Stimulated activated CD8-positive, alpha-beta memory T cell treated with anti-CD3 and anti-CD28 coated beads, Interleukin-15, amount 100 ng/mL, for 24 hours (primary cell): ENCODE data around the gene NDUFA11.
"Not testable (repeated sequence)": the region's sequence is repeated elsewhere in the genome, so short reads cannot be mapped to it uniquely, and the experiment has no call there.

Source experiments
- DNase-seq: peaks from one replicate; pipeline ENCODE4 v3.0.0-alpha.2; 2020; ENCODE audit warnings: low read depth

NDUFA11 gene

DNA sequence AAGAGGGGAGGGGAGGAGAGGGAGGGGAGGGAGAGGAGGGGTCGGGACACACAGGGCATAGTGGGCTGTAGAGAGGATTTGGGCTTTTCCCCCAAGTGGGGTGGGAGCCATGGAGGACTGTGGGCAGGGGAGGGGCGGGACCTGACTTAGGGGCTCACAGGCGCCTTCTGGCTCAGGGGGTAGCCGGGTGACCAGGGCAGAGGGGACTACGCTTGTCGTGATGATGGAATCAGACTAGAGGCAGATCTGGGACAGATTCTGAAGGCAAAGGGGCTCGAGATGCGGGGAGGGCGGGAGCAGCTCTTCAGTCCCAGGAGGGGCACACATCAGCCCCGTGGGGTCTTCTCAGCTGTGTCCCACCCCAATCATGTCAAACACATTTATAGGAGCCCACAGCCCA lies 13.5 kb downstream of the NDUFA11 start:
- no peak for DNase-seq

DNA sequence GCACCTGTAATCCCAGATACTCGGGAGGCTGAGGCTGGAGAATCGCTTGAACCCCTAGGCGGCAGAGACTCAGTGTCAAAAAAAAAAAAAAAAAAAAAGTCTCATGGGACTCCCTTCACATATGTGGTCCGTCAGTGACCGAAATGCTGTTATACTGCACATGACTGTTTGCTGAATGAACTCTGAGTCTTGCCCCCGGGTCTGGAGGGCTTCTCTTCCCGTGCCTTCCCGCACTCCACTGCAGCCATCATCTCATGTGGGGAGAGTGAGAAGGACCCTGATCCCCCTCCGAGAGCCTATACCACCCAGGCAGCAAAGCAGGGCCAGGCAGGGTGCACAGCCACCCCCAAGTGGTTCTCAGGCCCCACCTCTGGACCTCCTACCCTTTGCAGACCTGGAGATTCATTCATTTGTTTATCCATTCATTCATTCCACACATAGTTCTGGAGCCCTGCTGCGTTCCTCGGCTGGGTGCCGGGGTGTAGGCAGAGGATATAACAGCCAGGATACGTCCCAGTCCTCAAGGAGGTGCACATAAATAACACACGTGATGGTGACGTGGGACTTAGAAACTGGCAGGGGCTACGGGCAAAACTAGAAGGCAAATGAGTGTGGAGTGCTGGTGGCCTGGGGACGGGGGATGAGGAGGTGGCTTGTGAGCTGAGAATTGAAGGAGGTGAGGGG lies 14.2 kb downstream of the NDUFA11 start:
- no peak for DNase-seq

DNA sequence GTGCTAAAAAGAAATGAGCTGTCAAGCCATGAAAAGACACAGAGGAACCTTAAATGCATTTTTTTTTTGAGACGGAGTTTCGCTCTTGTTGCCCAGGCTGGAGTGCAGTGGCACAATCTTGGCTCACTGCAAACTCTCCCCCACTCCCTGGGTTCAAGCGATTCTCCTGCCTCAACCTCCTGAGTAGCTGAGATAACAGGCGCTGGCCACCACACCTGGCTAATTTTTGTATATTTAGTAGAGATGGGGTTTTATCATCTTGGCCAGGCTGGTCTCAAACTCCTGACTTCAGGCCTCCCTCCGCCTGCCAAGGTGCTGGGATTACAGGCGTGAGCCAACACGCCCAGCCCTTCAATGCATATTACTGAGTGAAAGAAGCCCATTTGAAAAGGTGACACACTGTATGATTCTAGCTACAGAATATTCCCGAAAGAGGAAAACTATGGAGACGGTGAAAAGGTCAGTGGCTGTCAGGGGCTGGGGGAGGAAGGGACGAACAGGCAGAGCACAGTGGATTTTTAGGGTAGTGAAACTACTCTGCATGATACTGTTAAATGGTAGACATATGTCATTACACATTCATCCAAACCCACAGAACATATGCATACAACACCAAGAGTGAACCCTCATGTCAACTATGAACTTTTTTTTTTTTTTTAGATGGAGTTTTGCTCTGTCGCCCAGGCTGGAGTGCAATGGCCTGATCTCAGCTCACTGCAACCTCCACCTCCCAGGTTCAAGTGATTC lies 19.4 kb downstream of the NDUFA11 start:
- DNase-seq: not testable (repeated sequence)

DNA sequence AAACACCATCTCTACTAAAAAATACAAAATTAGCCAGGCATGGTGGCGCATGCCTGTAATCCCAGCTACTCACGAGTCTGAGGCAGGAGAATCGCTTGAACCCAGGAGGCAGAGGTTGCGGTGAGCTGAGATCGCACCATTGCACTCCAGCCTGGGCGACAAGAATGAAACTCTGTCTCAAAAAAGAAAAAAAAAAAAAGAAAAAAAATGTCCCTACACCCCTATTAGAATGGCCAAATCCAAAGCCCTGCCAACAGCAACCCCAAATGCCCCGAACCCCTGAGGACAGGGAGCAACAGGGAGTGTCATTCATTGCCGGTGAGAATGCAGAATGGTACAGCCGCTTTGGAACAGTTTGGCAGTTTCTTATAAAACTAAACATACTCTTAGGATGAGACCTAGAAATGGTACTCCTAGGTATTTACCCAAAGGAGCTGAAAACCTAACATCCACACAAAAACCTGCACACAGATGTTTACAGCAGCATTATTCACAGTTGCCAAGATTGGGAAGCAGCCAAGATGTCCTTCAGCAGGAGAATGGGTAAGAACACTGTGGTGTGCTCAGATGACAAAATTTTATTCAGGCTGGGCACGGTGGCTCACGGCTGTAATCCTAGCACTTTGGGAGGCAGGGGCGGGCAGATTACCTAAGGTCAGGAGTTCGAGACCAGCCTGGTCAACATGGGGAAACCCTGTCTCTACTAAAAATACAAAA lies 20.3 kb downstream of the NDUFA11 start:
- not testable (repeated sequence) for DNase-seq

DNA sequence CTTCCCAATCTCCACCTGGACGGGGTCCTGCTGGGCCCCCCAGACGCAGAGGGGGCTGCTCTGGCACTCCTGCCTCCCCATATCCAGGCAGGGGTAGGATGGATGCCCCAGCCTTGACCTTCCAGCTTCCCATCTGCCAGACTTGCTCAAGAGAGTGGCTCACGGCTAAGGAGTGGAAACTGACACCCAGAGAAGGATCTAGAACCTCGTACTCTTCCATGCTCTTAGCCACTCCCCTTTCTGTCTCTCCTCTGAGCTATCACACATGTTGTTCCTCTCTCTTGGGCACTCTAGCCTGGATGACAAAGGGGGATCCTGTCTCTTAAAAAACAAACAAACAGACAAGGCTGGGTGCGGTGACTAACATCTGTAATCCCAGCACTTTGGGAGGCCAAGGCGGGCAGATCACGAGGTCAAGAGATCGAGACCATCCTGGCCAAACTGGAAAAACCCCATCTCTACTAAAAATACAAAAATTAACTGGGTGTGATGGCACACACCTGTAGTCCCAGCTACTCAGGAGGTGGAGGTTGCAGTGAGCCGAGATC lies 21.1 kb downstream of the NDUFA11 start:
- DNase-seq: no peak

DNA sequence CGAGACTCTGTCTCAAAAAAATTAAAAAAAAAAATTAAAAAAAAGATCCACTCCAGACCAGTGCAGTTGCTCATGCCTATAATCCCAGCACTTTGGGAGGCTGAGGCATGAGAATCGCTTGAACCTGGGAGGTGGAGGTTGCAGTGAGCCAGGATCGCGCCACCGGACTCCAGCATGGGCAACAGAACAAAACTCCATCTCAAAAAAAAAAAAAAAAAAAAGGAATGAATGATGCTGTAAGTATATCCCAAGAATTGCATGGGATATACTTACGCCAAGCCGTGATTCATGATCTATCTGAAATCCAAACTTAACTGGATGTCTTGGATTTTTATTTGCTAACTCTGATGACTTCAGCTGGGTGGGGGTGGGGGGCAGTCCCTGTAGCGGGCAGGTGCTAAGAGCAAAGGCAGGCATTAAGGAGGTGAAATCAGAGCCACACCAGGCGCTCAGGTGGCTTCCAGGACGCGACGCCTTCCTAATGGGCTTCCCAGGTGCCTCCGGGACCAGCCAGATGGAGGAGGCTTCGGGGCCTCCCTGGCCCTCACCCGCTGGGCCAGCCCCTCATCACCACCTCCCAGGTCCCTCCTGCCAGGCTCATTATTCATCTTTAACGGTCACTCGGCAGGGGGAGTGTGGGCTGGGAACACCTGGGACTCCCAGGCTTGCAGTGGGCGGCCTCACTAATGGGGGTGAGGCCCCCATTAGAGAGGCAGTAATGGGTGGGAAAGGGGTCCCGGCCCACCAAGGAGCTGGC lies 21.9 kb downstream of the NDUFA11 start:
- no peak for DNase-seq

DNA sequence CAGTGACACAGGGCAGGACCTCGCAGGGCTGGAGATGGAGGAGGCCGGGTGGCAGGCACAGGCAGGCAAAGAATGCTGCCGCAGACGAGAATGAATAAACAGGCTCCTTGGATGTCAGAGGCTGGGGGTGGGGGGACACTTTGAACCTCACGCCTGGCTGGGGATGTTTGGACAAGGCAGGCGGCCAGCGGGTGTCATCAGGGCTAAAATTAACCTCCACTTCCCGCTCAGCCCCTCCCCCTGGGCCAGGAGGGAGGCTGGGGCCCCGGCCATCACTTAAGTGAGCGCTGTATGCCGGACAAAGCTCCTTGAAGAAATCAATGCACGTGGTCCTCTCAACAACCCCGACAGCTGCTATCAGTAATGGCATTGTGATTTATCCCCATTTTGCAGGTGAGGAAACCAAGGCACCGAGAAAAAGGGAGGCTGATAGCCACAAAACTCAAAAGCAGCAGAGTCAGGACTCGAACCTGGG lies 22.9 kb downstream of the NDUFA11 start:
- DNase-seq: no peak

DNA sequence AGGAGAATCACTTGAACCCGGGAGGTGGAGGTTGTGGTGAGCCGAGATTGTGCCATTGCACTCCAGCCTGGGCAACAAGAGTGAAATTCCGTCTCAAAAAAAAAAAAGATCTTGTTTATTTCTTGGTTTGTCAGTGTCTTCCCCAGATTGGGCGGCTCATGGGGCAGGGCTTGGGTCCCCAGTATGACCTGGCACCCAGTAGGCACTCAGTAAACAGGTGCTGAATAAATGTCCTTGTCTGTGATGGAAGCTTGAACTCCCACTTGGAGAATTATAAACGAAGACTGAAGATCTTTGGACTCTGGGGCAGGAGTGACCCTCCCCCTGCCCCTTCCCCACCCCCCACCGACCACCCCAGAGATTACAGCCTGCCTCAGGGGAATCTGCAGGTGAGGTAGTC lies 23.4 kb downstream of the NDUFA11 start:
- no peak for DNase-seq

DNA sequence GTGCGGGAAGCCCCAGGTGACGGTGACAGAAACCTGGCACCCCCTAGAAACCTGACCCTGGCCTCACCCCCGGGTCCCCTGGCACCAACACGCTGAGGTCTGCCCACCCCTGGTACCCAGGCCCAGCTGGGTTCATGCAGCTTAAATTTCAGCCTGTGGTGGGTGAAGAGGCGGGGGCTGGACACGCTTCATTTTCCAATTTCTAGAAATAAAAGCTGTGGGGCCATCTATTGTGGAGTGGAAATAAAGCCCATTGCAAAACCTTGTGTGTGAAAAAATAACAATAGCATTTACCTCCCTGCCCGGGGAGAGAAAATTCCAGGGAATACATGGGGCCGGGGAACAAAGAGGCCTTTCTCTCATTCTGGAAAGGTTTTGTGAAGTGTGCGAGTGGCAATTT lies 25.7 kb downstream of the NDUFA11 start:
- no peak for DNase-seq

DNA sequence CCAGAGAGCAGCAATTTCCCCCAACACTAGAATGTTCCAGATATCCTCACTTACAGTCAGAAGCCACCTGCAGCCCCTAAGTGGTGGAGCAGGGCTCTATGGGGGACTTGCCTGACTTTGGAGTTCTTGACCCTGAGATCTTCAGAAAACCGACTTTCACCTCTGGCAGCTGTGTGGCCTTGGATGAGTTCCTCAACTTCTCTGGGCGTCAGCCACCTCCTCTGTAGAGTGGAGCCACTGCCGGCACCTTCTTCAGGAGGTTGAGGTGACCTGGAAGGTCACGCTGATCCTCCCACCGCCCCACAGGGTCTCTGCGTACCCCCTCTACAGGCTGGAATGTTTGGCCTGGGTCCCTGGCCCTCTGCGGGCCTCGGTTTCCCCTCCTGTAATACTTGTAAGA lies 26.2 kb downstream of the NDUFA11 start:
- DNase-seq: no peak

DNA sequence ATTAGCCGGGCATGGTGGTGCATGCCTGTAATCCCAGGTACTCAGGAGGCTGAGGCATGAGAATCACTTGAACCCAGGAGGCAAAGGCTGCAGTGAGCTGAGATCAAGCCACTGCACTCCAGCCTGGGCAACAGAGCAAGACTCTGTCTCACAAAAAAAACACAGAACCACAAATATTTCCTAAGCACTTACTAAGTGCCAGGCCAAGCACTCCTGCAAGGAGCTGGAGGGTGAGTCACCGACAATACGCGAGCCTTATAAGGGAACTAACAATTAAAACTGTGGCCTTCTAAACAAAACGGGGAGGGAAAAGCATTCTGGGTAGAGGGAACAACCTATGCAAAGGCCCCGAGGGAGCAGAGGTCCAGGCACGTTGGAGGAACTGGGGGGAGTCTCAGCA lies 29.1 kb downstream of the NDUFA11 start:
- not testable (repeated sequence) for DNase-seq

DNA sequence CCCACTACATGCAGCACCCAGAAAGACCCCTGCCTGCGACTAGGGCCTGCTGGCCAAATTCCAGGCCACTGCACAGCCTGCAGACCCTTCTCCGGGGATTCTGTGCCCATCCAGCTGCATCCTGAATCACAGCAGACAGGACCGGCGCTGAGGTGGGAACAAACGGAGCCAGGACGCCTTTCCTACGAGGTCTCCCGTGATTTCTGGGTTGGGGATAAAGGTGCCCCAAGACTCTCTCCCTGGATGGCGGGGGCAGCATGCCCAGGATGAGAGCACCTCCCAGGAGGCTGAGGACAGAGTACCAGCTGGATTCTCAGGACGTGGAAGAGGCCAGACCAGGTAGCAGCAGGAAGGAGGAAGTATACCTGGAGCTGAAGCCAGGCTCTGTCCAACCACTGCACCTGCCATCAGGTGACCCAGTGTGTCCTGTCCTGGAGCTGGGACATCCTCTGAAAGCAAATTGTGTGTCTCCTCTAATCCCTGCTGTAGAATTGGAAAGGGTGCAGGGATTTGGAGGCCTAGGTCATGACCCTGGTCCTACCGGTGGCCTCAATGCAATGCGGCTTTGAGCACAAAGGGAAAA lies 29.9 kb downstream of the NDUFA11 start:
- DNase-seq: no peak

DNA sequence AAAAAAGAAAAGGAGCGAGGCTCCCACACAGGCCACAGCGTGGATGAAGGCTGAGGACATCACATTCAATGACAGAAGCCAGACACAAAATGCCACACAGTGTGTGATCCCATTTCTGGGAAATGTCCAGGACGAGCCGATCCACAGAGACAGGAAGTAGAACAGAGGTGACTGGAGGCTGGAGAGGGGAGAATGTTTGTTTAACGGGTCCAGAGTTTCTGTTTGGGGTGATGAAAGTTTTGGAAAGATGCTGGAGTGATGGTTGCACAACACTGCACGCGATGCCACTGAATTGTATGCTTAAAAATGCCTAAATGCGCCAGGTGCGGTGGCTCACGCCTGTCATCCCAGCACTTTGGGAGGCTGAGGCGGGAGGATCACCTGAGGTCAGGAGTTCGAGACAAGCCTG lies 32.6 kb downstream of the NDUFA11 start:
- no peak for DNase-seq

DNA sequence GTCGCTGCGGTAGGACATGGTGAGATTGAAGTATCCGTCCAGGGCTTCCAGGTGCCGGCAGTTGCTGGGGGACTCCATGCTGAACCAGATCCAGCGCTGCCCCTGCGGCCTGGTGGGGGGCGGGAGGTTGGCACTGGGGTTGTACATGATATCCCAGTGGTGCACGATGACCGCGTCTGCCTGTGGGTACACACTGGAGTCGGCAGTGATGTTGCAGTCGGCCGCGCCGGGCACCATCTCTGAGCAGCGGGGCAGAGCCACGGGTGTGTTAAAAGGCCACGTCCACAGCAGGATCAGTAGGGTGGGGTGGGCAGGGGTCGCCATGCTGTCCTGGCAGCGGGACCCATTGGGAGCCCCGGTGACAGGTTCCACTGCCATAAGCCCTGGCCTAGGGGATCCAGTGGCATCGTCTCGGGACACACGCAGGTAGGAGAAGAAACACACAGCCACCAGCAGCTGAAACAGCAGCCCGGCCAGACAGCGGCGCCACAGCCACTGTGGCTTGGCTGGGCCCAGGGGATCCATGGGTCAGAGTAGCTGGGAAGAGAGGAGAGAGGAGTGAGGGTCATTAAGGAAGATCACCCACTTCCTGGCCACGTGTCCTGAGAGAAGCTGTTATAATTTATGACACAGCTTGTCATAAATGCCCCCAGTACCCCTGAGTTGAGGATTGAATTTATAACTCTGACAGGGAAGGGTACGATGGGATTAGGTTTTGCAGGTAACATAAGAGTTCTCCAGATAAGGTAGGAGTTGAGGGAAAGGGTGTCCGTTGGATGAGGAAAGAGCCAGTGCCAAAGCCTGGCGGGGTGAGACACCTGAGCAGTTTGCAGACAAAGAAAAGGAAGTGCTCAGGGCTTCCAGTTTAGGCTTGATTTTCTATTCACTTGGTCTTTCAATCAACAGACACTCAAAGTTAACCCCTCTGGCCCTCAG lies 36.1 kb downstream of the NDUFA11 start:
- no peak for DNase-seq

DNA sequence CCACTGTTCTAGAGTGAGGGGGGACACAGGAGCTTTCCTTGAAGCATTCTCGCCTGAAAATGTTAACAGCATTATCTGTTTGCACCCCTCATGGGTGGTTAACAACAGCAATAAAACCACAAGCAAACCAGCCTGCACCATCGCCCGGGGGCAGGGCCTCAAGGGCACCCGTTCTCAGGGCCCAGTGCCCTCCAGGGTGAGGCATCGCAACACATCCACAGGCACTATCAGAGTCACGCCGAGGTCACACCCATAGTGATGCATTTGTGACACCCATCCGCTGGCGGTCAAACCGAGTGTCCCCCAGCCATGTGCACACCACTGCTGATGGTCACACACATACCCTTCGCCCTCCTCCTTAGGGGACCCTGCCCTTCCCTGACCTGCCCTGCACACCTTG lies 37.8 kb downstream of the NDUFA11 start:
- DNase-seq: no peak

DNA sequence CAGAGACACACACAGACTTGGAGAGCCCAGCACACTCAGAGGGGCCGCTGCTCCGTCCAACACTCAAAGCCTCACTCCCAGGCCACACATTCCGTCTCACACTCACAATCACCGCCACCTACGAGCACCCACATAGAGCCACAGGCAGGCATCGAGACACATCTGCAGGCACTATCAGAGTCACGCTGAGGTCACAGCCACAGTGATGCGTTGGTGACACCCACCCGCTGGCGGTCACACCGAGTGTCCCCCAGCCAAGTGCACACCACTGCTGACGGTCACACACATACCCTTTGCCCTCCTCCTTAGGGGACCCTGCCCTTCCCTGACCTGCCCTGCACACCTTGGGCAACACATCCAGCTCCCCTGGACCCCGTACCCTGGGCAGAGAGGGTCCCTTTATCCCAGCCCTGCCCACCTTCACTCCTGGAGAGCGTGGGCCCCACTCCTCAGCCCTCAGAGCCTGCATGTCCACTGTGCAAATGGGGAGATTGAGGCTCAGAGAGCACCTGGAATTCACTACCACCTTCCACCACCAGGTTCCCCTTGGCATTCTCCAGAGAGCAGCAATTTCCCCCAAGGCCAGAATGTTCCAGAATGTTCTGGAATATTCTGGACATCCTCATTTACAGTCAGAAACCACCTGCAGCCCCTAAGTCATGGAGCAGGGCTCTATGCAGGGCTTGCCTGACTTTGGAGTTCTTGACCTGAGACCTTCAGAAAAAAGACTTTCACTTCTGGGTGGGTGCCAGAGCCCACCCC lies 38.7 kb downstream of the NDUFA11 start:
- no peak for DNase-seq

DNA sequence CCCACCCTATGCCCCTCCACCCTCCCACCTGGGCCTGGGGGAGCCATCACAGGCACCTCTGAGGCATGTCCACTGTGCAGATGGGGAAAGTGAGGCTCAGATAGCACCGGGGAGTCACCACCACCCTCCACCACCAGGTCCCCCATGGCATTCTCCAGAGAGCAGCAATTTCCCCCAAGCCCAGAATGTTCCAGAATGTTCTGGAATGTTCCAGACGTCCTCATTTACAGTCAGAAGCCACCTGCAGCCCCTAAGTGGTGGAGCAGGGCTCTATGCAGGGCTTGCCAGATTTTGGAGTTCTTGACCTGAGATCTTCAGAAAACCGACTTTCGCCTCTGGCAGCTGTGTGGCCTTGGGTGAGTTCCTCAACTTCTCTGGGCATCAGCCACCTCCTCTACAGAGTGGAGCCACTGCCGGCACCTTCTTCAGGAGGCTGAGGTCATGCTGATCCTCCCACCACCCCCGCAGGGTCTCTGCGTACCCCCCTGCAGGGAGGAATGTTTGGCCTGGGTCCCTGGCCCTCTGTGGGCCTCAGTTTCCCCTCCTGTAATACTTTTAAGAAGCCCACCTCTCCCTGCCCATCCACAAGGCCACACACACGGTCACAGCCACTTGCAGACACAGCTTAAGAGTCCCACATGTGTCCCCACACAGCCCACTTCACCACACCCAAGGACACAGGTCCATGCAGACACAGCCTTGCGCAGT lies 39.4 kb downstream of the NDUFA11 start:
- DNase-seq: no peak

DNA sequence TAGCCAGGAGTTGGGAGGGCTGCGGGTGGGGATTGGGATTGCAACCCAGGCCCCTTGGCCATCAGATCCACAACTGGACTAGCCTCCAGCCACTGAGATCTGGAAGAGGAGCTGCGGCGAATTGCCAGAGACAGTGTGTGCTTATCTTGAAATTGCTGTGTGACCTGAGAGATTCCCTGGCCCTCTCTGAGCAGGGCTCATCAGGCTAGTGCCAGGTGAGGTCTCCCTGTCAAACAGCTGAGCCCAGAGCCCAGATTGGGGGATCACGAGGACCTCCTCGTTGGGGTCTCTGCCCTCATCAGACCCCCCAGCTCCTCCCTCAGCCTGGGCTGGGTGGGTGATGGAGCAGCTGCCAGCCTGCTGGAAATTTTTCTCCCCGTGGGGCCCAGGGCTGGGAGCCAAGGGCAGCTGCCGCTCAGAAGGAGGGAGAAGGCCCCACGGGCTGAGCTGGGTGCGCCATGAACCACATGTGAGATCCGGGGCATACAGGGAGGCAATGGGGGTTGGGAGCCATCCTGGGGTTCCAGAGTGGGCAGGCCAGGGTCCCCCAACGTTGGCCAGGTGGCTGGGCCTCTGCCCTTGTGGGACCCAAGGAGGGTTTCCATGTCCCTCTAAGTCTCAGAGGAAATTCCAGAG lies 40.4 kb downstream of the NDUFA11 start:
- DNase-seq: no peak
